HepG2 (cell line): ENCODE measurements around the gene PANK3. TPM values are rescaled to one million over a fixed set of nuclear protein-coding genes. Genes with fewer than 3 reads are reported as not detected.

Experiments
- ATF7-NPFF ChIP-seq: sonication (generic); formaldehyde crosslinking; IDR thresholded peaks from 2 replicates; pipeline ENCODE4 v1.8.1; 2023; ENCODE audit warnings: mild to moderate bottlenecking, low read depth, missing genetic modification reagents, moderate library complexity
- FOXA1 ChIP-seq, 2 experiments: fragments of 450-650 bp in 1 of 2; sonication (generic) in 1 of 2; formaldehyde crosslinking in 1 of 2; IDR thresholded peaks; 2 replicates each; pipeline versions ENCODE4 v1.4.0 to v1.6.1; 2016 to 2020; ENCODE audit warnings: missing genetic modification reagents in 1 of 2
- FOXK2 ChIP-seq: fragments of 450-650 bp; IDR thresholded peaks from 2 replicates; pipeline ENCODE4 v1.6.1; 2016
- HIVEP1 ChIP-seq: sonication (generic); formaldehyde crosslinking; IDR thresholded peaks from 2 replicates; pipeline ENCODE4 v1.4.0; 2020; ENCODE audit warnings: mild to moderate bottlenecking, missing genetic modification reagents
- HOXD1 ChIP-seq: sonication (generic); formaldehyde crosslinking; IDR thresholded peaks from 2 replicates; pipeline ENCODE4 v1.5.0; 2020; ENCODE audit warnings: missing genetic modification reagents
- KLF6 ChIP-seq: IDR thresholded peaks from 2 replicates; pipeline ENCODE4 v1.8.0; 2016; ENCODE audit warnings: missing biosample characterization, missing genetic modification reagents
- MED1 ChIP-seq: sonication (generic); formaldehyde crosslinking; IDR thresholded peaks from 2 replicates; pipeline ENCODE4 v1.4.0; 2020; ENCODE audit warnings: missing genetic modification reagents
- PAX8 ChIP-seq: sonication (generic); formaldehyde crosslinking; IDR thresholded peaks from 2 replicates; pipeline ENCODE4 v1.8.0; 2022; ENCODE audit warnings: mild to moderate bottlenecking, missing genetic modification reagents, borderline replicate concordance
- PHF8 ChIP-seq: sonication (generic); formaldehyde crosslinking; IDR thresholded peaks from 2 replicates; pipeline ENCODE4 v1.5.0; 2020; ENCODE audit warnings: missing genetic modification reagents
- SNAI1 ChIP-seq: sonication (generic); formaldehyde crosslinking; IDR thresholded peaks from 2 replicates; pipeline ENCODE4 v1.5.0; 2020; ENCODE audit warnings: mild to moderate bottlenecking, missing genetic modification reagents, borderline replicate concordance
- ZNF263 ChIP-seq: sonication (generic); formaldehyde crosslinking; IDR thresholded peaks from 2 replicates; pipeline ENCODE4 v1.4.0; 2020; ENCODE audit warnings: missing genetic modification reagents
- ZNF563 ChIP-seq: sonication (generic); formaldehyde crosslinking; IDR thresholded peaks from 2 replicates; pipeline ENCODE4 v1.8.0; 2022; ENCODE audit warnings: mild to moderate bottlenecking, moderate library complexity, missing genetic modification reagents
- ZSCAN20 ChIP-seq: sonication (generic); formaldehyde crosslinking; IDR thresholded peaks from 2 replicates; pipeline ENCODE4 v1.4.0; 2020; ENCODE audit warnings: missing genetic modification reagents, mild to moderate bottlenecking, borderline replicate concordance
- polyA plus RNA-seq, 8 experiments: library from polyadenylated mRNA; depleted of rRNA in 3 of 8; stranded (reverse) in 7 of 8; unstranded in 1 of 8; fragments of >200 nt; fragmentation: Illumina TruSeq in 4 of 8; extraction: Trizol in 4 of 8; gene quantifications; 2 replicates each; pipeline versions ENCODE4 v1.2.1 to v1.2.3, GENCODE V29; 2011 to 2016; ENCODE audit warnings: low read depth in 4 of 8, missing spikeins in 1 of 8, mixed read lengths in 1 of 8; ENCODE audit not compliant: insufficient read depth in 1 of 8
- total RNA-seq, 5 experiments: library from RNA; depleted of rRNA; stranded (reverse); fragments of >200 nt; fragmentation: Illumina TruSeq; extraction: Trizol; gene quantifications; 2 replicates each; pipeline ENCODE4 v1.2.3, GENCODE V29; 2016; ENCODE audit warnings: low read depth in 1 of 5
- TF ChIP-seq, protein P1 (sequence below): sonication (generic); formaldehyde crosslinking; IDR thresholded peaks from 2 replicates; pipeline ENCODE4 v1.5.0; 2020; ENCODE audit warnings: mild to moderate bottlenecking, missing genetic modification reagents, moderate library complexity
- TF ChIP-seq, protein P2 (sequence below): sonication (generic); formaldehyde crosslinking; IDR thresholded peaks from 2 replicates; pipeline ENCODE4 v1.5.1; 2020; ENCODE audit warnings: missing genetic modification reagents, mild to moderate bottlenecking, borderline replicate concordance
- TF ChIP-seq, protein P3 (sequence below): sonication (generic); formaldehyde crosslinking; IDR thresholded peaks from 2 replicates; pipeline ENCODE4 v1.4.0; 2020; ENCODE audit warnings: missing genetic modification reagents
- TF ChIP-seq, protein P4 (sequence below): sonication (generic); formaldehyde crosslinking; IDR thresholded peaks from 2 replicates; pipeline ENCODE4 v1.4.0; 2020; ENCODE audit warnings: missing genetic modification reagents

Gene PANK3
- total and polyA plus RNA-seq, 2 of the 13 experiments (the other 11 are each of a cell fraction or from before 2014, with no cell fraction given), result 26.9 to 69.5 TPM

DNA sequence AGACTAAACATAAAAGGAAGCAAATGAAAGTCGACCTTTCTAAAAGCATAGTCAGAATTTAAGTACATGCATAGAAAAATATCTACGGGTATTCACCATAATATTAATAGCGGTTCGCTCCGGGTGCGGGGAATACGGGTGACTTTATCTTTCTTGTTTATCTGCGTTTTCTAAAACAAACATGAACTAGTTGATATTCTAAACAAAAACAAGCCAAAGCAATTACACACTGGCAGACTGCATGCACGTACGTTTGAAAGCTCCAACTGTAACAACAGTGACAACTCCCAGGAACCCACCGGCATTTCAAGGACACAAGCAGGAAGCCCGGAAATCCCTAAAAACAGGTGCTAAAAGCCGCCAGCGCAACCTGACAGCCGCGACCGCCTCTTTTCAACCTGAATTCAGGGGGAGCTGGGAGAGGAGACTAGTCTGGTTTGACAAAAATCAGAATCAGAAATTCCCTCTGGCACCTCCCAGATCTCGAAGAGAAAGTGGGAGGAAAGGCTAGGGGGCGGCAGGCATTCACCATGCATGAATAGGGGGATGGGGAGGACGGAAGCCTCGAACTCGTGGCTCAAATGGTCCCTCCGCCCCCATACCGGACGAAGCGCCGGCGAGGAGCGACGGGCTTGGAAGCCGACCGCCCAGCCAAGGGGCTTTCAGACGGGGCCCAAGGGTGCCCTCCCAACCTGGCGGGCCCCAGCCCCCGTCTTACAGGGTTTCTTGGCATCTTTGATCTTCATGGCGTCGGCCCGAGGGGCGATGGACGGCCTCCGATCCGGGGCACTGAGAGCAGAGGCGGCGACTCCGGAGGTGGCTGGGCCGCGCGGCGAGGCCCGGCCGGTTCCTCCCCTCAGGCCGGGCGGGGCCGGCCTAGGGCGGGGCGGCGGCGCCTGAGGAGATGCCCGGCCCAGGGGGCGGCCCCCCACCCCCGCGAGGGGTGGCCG lies at the start of gene PANK3 (continued):
- TF ChIP-seq ATF7-NPFF (CRISPR knock-in tag) (0 out of 2 replicates have a peak, but pooled peaks have one; percentile 23), ZNF263 (CRISPR knock-in tag) (peak; percentile 59; the same call in 1 of the 2 replicates), MED1 (CRISPR knock-in tag) (peak; percentile 26; the same call in 1 of the 2 replicates), PAX8 (CRISPR knock-in tag) (0 out of 2 replicates have a peak, but pooled peaks have one; percentile 38), FOXK2 (no peak), ZNF563 (CRISPR knock-in tag) (peak; percentile 44; the same call in 1 of the 2 replicates), SNAI1 (CRISPR knock-in tag) (0 out of 2 replicates have a peak, but pooled peaks have one; percentile 57), ZSCAN20 (peak; percentile 77; the same call in 1 of the 2 replicates), FOXA1 (IDR thresholded peaks at IDR 0.05) (no peak), FOXA1 (CRISPR knock-in tag; IDR thresholded peaks at IDR 0.05) (peak; percentile 38; the same call in 1 of the 2 replicates), HIVEP1 (peak; percentile 17; the same call in 1 of the 2 replicates), KLF6 (0 out of 2 replicates have a peak, but pooled peaks have one; percentile 19), HOXD1 (CRISPR knock-in tag) (peak; percentile 16; the same call in 1 of the 2 replicates), PHF8 (CRISPR knock-in tag) (peak; percentile 82)
- TF ChIP-seq, protein P1, sequence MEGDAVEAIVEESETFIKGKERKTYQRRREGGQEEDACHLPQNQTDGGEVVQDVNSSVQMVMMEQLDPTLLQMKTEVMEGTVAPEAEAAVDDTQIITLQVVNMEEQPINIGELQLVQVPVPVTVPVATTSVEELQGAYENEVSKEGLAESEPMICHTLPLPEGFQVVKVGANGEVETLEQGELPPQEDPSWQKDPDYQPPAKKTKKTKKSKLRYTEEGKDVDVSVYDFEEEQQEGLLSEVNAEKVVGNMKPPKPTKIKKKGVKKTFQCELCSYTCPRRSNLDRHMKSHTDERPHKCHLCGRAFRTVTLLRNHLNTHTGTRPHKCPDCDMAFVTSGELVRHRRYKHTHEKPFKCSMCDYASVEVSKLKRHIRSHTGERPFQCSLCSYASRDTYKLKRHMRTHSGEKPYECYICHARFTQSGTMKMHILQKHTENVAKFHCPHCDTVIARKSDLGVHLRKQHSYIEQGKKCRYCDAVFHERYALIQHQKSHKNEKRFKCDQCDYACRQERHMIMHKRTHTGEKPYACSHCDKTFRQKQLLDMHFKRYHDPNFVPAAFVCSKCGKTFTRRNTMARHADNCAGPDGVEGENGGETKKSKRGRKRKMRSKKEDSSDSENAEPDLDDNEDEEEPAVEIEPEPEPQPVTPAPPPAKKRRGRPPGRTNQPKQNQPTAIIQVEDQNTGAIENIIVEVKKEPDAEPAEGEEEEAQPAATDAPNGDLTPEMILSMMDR (CRISPR knock-in tag), result peak; percentile 25; the same call in 1 of the 2 replicates
- TF ChIP-seq, protein P2, sequence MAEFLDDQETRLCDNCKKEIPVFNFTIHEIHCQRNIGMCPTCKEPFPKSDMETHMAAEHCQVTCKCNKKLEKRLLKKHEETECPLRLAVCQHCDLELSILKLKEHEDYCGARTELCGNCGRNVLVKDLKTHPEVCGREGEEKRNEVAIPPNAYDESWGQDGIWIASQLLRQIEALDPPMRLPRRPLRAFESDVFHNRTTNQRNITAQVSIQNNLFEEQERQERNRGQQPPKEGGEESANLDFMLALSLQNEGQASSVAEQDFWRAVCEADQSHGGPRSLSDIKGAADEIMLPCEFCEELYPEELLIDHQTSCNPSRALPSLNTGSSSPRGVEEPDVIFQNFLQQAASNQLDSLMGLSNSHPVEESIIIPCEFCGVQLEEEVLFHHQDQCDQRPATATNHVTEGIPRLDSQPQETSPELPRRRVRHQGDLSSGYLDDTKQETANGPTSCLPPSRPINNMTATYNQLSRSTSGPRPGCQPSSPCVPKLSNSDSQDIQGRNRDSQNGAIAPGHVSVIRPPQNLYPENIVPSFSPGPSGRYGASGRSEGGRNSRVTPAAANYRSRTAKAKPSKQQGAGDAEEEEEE (CRISPR knock-in tag), result no peak
- TF ChIP-seq, protein P3, sequence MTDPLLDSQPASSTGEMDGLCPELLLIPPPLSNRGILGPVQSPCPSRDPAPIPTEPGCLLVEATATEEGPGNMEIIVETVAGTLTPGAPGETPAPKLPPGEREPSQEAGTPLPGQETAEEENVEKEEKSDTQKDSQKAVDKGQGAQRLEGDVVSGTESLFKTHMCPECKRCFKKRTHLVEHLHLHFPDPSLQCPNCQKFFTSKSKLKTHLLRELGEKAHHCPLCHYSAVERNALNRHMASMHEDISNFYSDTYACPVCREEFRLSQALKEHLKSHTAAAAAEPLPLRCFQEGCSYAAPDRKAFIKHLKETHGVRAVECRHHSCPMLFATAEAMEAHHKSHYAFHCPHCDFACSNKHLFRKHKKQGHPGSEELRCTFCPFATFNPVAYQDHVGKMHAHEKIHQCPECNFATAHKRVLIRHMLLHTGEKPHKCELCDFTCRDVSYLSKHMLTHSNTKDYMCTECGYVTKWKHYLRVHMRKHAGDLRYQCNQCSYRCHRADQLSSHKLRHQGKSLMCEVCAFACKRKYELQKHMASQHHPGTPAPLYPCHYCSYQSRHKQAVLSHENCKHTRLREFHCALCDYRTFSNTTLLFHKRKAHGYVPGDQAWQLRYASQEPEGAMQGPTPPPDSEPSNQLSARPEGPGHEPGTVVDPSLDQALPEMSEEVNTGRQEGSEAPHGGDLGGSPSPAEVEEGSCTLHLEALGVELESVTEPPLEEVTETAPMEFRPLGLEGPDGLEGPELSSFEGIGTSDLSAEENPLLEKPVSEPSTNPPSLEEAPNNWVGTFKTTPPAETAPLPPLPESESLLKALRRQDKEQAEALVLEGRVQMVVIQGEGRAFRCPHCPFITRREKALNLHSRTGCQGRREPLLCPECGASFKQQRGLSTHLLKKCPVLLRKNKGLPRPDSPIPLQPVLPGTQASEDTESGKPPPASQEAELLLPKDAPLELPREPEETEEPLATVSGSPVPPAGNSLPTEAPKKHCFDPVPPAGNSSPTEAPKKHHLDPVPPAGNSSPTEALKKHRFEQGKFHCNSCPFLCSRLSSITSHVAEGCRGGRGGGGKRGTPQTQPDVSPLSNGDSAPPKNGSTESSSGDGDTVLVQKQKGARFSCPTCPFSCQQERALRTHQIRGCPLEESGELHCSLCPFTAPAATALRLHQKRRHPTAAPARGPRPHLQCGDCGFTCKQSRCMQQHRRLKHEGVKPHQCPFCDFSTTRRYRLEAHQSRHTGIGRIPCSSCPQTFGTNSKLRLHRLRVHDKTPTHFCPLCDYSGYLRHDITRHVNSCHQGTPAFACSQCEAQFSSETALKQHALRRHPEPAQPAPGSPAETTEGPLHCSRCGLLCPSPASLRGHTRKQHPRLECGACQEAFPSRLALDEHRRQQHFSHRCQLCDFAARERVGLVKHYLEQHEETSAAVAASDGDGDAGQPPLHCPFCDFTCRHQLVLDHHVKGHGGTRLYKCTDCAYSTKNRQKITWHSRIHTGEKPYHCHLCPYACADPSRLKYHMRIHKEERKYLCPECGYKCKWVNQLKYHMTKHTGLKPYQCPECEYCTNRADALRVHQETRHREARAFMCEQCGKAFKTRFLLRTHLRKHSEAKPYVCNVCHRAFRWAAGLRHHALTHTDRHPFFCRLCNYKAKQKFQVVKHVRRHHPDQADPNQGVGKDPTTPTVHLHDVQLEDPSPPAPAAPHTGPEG (CRISPR knock-in tag), result peak; percentile 61; the same call in 1 of the 2 replicates
- TF ChIP-seq, protein P4, sequence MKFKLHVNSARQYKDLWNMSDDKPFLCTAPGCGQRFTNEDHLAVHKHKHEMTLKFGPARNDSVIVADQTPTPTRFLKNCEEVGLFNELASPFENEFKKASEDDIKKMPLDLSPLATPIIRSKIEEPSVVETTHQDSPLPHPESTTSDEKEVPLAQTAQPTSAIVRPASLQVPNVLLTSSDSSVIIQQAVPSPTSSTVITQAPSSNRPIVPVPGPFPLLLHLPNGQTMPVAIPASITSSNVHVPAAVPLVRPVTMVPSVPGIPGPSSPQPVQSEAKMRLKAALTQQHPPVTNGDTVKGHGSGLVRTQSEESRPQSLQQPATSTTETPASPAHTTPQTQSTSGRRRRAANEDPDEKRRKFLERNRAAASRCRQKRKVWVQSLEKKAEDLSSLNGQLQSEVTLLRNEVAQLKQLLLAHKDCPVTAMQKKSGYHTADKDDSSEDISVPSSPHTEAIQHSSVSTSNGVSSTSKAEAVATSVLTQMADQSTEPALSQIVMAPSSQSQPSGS, result no peak
